ENCODE measurements around the gene JMJD1C. TPM values are rescaled to one million over a fixed set of nuclear protein-coding genes. Genes with fewer than 3 reads are reported as not detected.

The JMJD1C gene
- total RNA-seq, 3 donors from 2014 or later, result 40.2 to 50.1 (median 43.5) TPM

DNA sequence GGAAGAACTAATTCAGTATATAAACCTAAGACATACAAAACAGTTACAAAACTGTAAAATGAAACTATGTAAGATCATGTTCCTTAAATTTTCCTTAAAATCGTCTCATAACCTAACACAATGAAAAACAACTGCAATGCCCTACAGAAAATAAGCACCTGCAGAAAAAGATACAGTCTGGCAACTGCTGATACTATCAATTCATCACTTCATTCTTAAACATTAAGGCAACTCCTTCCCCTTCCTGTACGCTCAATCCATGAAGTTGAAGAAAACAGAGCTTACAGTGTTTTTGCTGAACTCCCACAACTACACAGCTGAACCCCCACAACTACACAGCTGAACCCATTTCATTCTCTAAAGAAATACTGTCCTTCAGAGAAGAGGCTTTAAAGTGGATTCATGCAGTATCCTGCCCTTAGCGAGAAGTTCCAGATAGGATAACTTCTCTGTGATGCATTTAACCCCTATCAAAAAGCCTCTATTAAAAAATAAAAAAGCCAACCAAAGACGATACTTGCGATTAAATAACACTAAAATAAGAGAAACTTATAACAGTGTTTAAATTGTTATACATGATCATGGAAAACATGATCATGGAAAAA is 50.0 kb downstream of the JMJD1C start:
- ATAC-seq, result no peak
- DNase-seq, result no peak
- Mint-ChIP-seq H3K4me1 (ENCODE audit: low read depth) (peaks cover 18% of the 10 kb centered on the region), H3K27me3 (ENCODE audit: low read depth) (no peaks in the 10 kb centered on the region), H3K4me3 (no peak overlapping the region), H3K36me3 (ENCODE audit: insufficient read depth) (no peaks in the 10 kb centered on the region), H3K9me3 (no peaks in the 10 kb centered on the region)

DNA sequence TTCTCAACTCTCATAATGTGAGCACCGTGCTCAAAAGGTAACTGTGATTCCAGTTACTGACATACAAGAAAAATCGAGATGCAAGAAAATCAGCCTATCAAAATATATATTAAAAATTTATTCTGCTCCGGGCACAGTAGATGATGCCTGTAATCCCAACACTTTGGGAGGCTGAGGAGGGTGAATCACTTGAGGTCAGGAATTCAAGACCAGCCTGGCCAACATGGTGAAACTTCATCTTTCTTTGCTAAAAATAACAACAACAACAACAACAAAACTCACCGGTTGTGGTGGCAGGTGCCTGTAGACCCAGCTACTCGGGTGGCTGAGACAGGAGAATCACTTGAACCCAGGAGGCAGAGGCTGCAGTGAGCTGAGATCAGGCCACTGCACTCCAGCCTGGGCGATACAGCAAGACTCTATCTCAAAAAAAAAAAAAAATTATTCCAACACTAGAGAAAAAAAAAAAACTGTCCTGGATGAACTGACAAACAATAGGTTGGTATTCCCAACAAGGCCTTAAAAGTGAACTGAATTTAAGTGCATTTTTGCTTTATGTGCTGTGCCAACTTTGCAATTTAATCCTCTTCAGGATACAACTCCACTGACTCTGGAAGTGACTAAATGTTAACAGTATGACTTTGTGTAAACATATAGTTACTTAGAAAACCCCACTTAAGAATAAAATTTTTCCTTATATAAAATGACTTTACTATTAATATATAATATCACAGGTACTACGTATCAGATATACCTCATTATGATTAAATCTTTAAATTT is 51.1 kb downstream of the JMJD1C start:
- Mint-ChIP-seq H3K4me1 (ENCODE audit: low read depth) (peaks cover 18% of the 10 kb centered on the region), H3K27me3 (ENCODE audit: low read depth) (no peaks in the 10 kb centered on the region), H3K36me3 (ENCODE audit: insufficient read depth) (no peaks in the 10 kb centered on the region), H3K9me3 (no peaks in the 10 kb centered on the region), H3K4me3 (no peak overlapping the region)
- ATAC-seq (no peak), DNase-seq (no peak)

GRCh38 chr10:63413429-63413828 is 52.3 kb downstream of the JMJD1C start:
- Mint-ChIP-seq H3K4me1 (ENCODE audit: low read depth) (peaks cover 25% of the 10 kb centered on the region), H3K4me3 (no peak overlapping the region), H3K36me3 (ENCODE audit: insufficient read depth) (no peaks in the 10 kb centered on the region), H3K9me3 (no peaks in the 10 kb centered on the region), H3K27me3 (ENCODE audit: low read depth) (no peaks in the 10 kb centered on the region)
- DNase-seq, result no peak
- no peak for ATAC-seq

DNA sequence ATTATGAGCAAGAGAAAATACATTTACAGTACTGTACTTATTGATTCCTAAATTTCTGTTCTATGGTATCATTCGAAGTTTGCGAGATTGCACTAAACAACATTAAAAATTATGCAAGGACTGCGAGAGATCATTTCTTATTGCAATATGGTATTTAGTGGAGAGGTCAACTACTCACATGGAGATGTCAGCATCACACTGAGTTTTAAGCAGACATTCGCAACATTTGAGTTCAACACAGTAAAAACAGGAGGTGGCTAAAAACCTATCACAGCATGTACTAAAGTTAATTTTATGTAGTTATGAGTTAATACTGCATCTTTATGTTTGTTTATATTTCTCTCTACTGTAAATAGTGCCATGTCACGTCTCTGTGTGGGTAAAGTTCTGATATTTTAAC is 53.5 kb downstream of the JMJD1C start:
- H3K36me3 Mint-ChIP-seq (ENCODE audit: insufficient read depth), result peaks cover 3% of the 10 kb centered on the region
- no peak for ATAC-seq
- no peaks in the 10 kb centered on the region for H3K27me3 Mint-ChIP-seq (ENCODE audit: low read depth)
- H3K4me3 Mint-ChIP-seq, result no peak overlapping the region
- DNase-seq, result no peak
- H3K4me1 Mint-ChIP-seq (ENCODE audit: low read depth), result peaks cover 26% of the 10 kb centered on the region
- no peaks in the 10 kb centered on the region for H3K9me3 Mint-ChIP-seq

DNA sequence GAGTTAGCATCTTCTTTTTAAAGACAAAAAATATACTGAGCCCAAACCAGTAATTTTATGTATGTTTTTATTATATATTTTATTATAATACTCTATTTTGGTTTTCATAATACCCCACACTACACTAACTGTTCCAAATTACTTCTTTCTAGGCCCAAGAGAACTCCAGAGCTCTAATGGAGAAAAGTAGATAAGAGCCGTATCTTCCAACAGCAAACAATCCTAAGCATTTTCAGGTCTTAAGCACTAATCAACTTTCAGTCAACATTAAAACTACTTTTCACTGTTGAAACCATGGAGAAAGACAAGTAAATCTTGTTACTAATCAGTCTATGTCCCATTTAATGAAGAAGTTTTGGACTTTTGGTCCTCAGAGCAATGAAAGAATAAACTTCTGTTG is 55.1 kb downstream of the JMJD1C start:
- ATAC-seq (no peak), DNase-seq (no peak)
- Mint-ChIP-seq H3K36me3 (ENCODE audit: insufficient read depth) (peaks cover 10% of the 10 kb centered on the region), H3K9me3 (no peaks in the 10 kb centered on the region), H3K4me1 (ENCODE audit: low read depth) (peaks cover 25% of the 10 kb centered on the region), H3K27me3 (ENCODE audit: low read depth) (no peaks in the 10 kb centered on the region), H3K4me3 (no peak overlapping the region)

DNA sequence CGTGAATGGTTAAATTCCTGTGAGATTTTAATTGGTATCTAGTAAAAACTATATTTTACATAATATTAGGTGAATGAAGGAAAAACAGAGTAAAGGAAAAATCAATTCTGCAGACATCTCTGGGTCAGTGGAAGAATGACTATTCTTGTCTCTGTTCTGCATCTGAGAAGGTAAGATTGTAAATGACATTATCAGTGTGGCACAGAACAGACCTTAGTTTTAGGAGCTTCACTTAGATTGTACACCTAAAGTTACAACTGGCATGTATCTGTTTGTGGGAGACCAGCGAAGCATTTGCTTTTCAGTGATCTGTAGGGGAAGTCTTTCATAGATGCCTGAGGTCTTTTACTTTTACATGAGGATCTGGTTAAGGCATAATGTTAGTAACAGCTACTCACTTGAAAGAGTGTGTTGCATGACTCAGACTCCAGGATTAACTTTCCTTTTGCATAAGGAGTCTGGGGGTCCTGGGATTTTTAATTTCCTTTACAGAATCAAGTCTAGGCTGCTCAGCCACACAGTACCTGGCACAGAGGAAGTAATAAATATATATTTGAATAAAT is 56.2 kb downstream of the JMJD1C start:
- H3K9me3 Mint-ChIP-seq, result no peaks in the 10 kb centered on the region
- DNase-seq, result no peak
- ATAC-seq, result no peak
- no peak overlapping the region for H3K4me3 Mint-ChIP-seq
- H3K36me3 Mint-ChIP-seq (ENCODE audit: insufficient read depth), result peaks cover 11% of the 10 kb centered on the region
- peaks cover 23% of the 10 kb centered on the region for H3K4me1 Mint-ChIP-seq (ENCODE audit: low read depth)
- no peaks in the 10 kb centered on the region for H3K27me3 Mint-ChIP-seq (ENCODE audit: low read depth)

- peaks cover 13% of the 10 kb centered on the region for H3K36me3 Mint-ChIP-seq (ENCODE audit: insufficient read depth)
- H3K9me3 Mint-ChIP-seq, result no peaks in the 10 kb centered on the region
- H3K27me3 Mint-ChIP-seq (ENCODE audit: low read depth), result no peaks in the 10 kb centered on the region
- peaks cover 23% of the 10 kb centered on the region for H3K4me1 Mint-ChIP-seq (ENCODE audit: low read depth)
- DNase-seq (no peak), ATAC-seq (no peak)
- H3K4me3 Mint-ChIP-seq, result no peak overlapping the region
Measured at GRCh38 chr10:63407136-63407662, 58.6 kb downstream of the JMJD1C start.

DNA sequence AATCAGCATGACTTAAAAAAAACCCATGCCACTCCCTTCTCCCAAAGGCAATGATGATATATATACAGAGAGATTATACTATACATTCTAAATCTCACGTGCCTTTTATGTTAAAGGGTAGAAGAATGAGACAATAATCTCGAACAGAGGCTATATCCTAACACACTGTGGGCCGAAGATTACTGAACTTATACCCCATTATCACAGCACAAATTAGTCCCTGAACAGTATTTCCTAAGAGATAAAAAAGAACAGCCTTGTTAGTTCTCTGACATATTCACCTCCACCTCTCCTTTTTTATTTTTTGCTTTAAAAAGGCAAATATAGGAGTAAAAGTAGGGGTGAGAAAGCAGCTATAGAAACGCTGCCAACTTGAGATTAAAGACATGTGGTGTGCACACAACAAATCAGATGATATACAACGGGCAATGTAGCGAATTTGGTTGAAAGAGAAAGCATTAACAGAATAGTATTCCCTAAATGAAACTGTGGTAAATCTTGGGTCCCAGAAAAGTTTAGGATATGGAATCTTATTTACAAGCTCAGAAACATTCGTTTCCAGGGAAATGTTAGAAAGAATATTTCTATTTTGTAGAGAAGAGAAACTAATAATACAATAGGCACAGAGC is 69.5 kb downstream of the JMJD1C start:
- H3K4me1 Mint-ChIP-seq (ENCODE audit: low read depth), result peaks cover 23% of the 10 kb centered on the region
- peaks cover 7% of the 10 kb centered on the region for H3K36me3 Mint-ChIP-seq (ENCODE audit: insufficient read depth)
- H3K9me3 Mint-ChIP-seq, result no peaks in the 10 kb centered on the region
- no peak overlapping the region for H3K4me3 Mint-ChIP-seq
- H3K27me3 Mint-ChIP-seq (ENCODE audit: low read depth), result no peaks in the 10 kb centered on the region
- ATAC-seq (no peak), DNase-seq (no peak)

DNA sequence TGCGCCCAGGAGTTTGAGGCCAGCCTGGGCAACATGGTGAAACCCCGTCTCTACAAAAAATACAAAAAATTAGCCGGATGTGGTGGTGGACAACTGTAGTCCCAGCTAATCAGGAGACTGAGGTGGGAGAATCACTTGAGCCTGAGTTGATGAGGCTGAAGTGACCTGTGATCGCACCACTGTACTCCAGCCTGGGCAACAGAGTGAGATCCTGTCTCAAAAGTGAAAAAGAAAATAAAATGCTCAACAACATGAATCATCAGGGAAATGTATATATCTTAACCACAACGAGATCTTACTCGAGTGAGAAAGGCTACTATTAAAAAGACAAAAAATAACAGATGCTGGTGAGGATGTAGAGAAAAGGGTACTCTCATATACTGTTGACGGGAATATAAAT is 72.7 kb downstream of the JMJD1C start:
- Mint-ChIP-seq H3K4me3 (no peak overlapping the region), H3K36me3 (ENCODE audit: insufficient read depth) (peaks cover 9% of the 10 kb centered on the region), H3K4me1 (ENCODE audit: low read depth) (peaks cover 41% of the 10 kb centered on the region), H3K9me3 (peaks cover 15% of the 10 kb centered on the region), H3K27me3 (ENCODE audit: low read depth) (no peaks in the 10 kb centered on the region)
- ATAC-seq (no peak), DNase-seq (no peak)

DNA sequence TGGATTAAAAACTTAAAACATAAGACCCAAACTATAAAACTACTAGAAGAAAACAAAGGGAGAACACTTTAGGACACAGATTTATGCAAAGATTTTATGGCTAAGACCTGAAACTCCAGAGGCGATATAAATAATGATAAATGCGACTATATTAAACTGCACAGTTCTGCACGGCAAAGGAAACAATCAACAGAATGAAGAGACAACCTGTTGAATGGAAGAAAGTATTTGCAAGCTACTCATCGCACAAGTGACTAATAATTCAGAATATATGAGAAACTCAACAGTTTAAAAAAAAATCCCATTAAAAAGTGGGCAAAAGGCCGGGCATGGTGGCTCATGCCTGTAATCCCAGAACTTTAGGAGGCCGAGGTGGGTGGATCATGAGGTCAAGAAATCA is 73.6 kb downstream of the JMJD1C start:
- Mint-ChIP-seq H3K9me3 (peaks cover 15% of the 10 kb centered on the region), H3K4me1 (ENCODE audit: low read depth) (peaks cover 48% of the 10 kb centered on the region), H3K36me3 (ENCODE audit: insufficient read depth) (peaks cover 9% of the 10 kb centered on the region), H3K27me3 (ENCODE audit: low read depth) (no peaks in the 10 kb centered on the region), H3K4me3 (no peak overlapping the region)
- no peak for ATAC-seq
- DNase-seq, result no peak

DNA sequence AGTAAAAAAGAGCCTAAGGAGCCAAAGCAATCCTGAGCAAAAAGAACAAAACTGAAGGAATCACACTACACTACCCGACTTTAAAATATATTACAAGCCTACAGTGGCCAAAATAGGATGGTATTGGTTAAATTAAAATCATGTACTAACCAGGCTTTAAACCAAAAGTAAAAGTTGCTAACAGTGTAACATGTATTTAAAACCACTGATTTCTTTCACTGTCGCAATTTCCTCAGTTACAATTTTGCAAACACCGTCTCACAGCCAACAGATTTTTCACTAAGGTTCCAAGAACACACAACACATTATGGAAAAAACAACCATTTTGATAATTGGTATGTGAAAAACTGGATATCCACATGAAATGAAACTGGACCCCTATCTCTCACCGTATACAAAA is 74.0 kb downstream of the JMJD1C start:
- H3K9me3 Mint-ChIP-seq, result peaks cover 15% of the 10 kb centered on the region

DNA sequence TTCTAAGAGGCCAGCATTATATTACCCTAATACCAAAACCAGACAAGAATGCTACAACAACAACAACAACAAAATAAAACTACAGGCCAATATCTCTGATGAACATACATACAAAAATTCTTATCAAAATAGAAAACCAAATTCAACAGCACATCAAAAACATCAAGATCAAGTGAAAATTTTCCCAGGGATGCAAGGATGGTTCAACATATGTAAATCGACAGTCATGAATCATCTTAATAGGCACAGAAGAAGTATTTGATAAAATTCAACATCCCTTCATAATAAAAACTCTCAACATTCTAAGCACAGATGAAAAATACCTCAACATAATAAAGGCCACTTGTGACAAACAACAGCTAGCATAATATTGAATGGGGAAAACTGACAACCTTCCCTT is 75.3 kb downstream of the JMJD1C start:
- peaks cover 15% of the 10 kb centered on the region for H3K9me3 Mint-ChIP-seq
- ATAC-seq (no peak), DNase-seq (no peak)
- peaks cover 54% of the 10 kb centered on the region for H3K4me1 Mint-ChIP-seq (ENCODE audit: low read depth)
- H3K36me3 Mint-ChIP-seq (ENCODE audit: insufficient read depth), result peaks cover 9% of the 10 kb centered on the region
- H3K4me3 Mint-ChIP-seq, result no peak overlapping the region
- no peaks in the 10 kb centered on the region for H3K27me3 Mint-ChIP-seq (ENCODE audit: low read depth)

More for the DNA sequence above, 74.0 kb downstream of the JMJD1C start:
- no peaks in the 10 kb centered on the region for H3K27me3 Mint-ChIP-seq (ENCODE audit: low read depth)
- ATAC-seq (no peak), DNase-seq (no peak)
- no peak overlapping the region for H3K4me3 Mint-ChIP-seq
- peaks cover 52% of the 10 kb centered on the region for H3K4me1 Mint-ChIP-seq (ENCODE audit: low read depth)
- H3K36me3 Mint-ChIP-seq (ENCODE audit: insufficient read depth), result peaks cover 9% of the 10 kb centered on the region

DNA sequence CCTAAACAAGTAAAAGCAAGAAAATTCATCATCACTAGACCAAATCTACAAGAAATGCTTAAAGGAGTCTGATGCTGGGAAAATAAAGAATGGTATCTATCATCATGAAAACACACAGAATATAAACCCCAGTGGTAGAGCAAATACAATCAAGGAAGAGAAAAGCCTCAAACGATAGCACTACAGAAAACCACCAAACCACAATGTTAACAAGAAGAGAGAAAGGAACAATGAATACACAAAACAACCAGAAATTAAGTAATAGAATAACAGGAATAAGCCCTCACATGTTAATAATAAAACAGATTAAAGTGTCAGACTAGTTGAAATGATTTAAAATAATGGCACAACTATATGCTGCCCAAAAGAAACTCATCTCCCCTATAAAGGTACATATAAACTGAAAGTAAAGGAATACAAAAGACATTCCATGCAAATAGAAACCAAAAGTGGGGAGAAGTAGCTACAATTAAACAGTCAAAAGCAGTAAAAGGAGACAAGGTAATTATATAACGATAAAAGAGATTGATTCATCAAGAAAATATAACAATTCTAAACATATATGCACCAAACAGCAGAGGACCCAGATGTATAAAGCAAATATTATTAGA is 77.3 kb downstream of the JMJD1C start:
- DNase-seq (no peak), ATAC-seq (peak; percentile 32 to 35)
- peaks cover 9% of the 10 kb centered on the region for H3K36me3 Mint-ChIP-seq (ENCODE audit: insufficient read depth)
- H3K9me3 Mint-ChIP-seq, result peaks cover 15% of the 10 kb centered on the region
- H3K4me1 Mint-ChIP-seq (ENCODE audit: low read depth), result peaks cover 67% of the 10 kb centered on the region
- H3K27me3 Mint-ChIP-seq (ENCODE audit: low read depth), result no peaks in the 10 kb centered on the region
- peak overlapping the region; percentile 63 for H3K4me3 Mint-ChIP-seq

GRCh38 chr10:63385254-63385653 is 80.5 kb downstream of the JMJD1C start:
- H3K4me3 Mint-ChIP-seq, result no peak overlapping the region
- peaks cover 7% of the 10 kb centered on the region for H3K9me3 Mint-ChIP-seq
- DNase-seq (no peak), ATAC-seq (no peak)
- H3K36me3 Mint-ChIP-seq (ENCODE audit: insufficient read depth), result peaks cover 7% of the 10 kb centered on the region
- H3K27me3 Mint-ChIP-seq (ENCODE audit: low read depth), result no peaks in the 10 kb centered on the region
- peaks cover 49% of the 10 kb centered on the region for H3K4me1 Mint-ChIP-seq (ENCODE audit: low read depth)

All from activated T-cell treated with anti-CD3 and anti-CD28 coated beads, Interleukin-2, amount 50 U/mL, for 4 hours (primary cell).